Right lobe of liver (tissue), 4 donors: ENCODE measurements around the gene VPS54.

Source experiments
- POLR2A ChIP-seq: fragments of 450-650 bp; IDR thresholded peaks from one replicate; pipeline ENCODE4 v1.6.1; 2017; ENCODE audit warnings: antibody characterized with exemption, mild to moderate bottlenecking
- TF ChIP-seq, protein P1 (sequence below), 4 donors: fragments of 200-600 bp in 3 of 4; fragments of 450-650 bp in 1 of 4; IDR thresholded peaks; one replicate each; pipeline versions ENCODE4 v1.5.1 to v1.8.0; 2016 to 2022; ENCODE audit warnings: antibody characterized with exemption in 4 of 4, mild to moderate bottlenecking in 2 of 4
- donor health status: DM: no; HTN: no; CAD: no.
- donor health status: DM: no; HTN: no; CAD: no.
- donor health status: DM: no; HTN: yes; CAD: no.

DNA sequence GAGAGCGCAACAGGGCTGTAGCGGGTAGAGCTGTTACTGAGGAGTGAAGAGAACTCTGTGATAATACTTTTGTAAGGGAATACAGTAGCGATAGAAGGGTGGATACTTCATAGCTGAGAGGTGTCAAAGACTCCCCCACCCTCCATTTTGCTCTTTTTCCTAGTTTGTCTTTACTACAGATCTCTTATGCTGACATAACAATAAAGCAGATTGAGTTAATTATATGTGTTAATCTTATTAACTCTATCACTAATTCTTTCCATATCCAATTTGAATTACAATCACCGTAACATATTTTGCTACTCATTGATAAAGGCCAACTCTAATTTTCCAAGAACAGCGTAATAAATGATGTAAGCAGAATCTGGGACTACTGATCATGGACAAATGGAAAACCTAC lies 120.4 kb downstream of the VPS54 start:
- TF ChIP-seq, protein P1, sequence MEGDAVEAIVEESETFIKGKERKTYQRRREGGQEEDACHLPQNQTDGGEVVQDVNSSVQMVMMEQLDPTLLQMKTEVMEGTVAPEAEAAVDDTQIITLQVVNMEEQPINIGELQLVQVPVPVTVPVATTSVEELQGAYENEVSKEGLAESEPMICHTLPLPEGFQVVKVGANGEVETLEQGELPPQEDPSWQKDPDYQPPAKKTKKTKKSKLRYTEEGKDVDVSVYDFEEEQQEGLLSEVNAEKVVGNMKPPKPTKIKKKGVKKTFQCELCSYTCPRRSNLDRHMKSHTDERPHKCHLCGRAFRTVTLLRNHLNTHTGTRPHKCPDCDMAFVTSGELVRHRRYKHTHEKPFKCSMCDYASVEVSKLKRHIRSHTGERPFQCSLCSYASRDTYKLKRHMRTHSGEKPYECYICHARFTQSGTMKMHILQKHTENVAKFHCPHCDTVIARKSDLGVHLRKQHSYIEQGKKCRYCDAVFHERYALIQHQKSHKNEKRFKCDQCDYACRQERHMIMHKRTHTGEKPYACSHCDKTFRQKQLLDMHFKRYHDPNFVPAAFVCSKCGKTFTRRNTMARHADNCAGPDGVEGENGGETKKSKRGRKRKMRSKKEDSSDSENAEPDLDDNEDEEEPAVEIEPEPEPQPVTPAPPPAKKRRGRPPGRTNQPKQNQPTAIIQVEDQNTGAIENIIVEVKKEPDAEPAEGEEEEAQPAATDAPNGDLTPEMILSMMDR (IDR thresholded peaks at IDR 0.05) = no peak
- no peak for TF ChIP-seq POLR2A
